ENCODE data around the gene YWHAE. TPM values are rescaled to one million over a fixed set of nuclear protein-coding genes. Genes with fewer than 3 reads are reported as not detected.

Gene YWHAE
- total RNA-seq, 1 experiment from 2014 or later = 1,282 TPM

- H3K79me1 ChIP-seq (ENCODE audit: insufficient read depth, low read depth, low read length, poor library complexity, severe bottlenecking) = peaks cover 4% of the 10 kb centered on the region
- H2AK5ac ChIP-seq (ENCODE audit: insufficient read length, low read length) = no peak overlapping the region
- H3K14ac ChIP-seq (ENCODE audit: insufficient read depth, low read length) = no peak overlapping the region
- H3K27me3 ChIP-seq (ENCODE audit: insufficient read depth, low read length) = no peaks in the 10 kb centered on the region
- H3K79me2 ChIP-seq (ENCODE audit: insufficient read depth, low read length) = peaks cover 95% of the 10 kb centered on the region
- no peak overlapping the region for H2AFZ ChIP-seq (ENCODE audit: low read length)
- no peak overlapping the region for H3K56ac ChIP-seq (ENCODE audit: insufficient read length, low read depth, low read length)
- no peak overlapping the region for H3K27ac ChIP-seq (ENCODE audit: insufficient read length, low read depth, low read length)
- H3K4ac ChIP-seq (ENCODE audit: low read depth, low read length) = no peak overlapping the region
- H3K36me3 Mint-ChIP-seq (ENCODE audit: insufficient read depth in 1 of 3, low read depth in 3 of 3) = peaks cover 2 to 26% (median 6%) of the 10 kb centered on the region in 3 experiments; a peak in 6 of 7 replicates
- no peak for DNase-seq
- no peak overlapping the region for H4K8ac ChIP-seq (replicated peaks; ENCODE audit: insufficient read length, low read depth, low read length)
- H3K4me2 ChIP-seq (ENCODE audit: insufficient read depth, insufficient read length, low read length) = no peak overlapping the region
- no peaks in the 10 kb centered on the region for H4K20me1 ChIP-seq (ENCODE audit: control insufficient read depth, insufficient read depth, insufficient read length)
- H3K9me3 Mint-ChIP-seq = no peaks in the 10 kb centered on the region
- TF ChIP-seq CTCF (conservative IDR thresholded peaks at IDR 0.05) = no peak
- no peak overlapping the region for H3K18ac ChIP-seq (ENCODE audit: insufficient read length, low read depth, low read length)
- no peak overlapping the region for H2BK12ac ChIP-seq (ENCODE audit: insufficient read length, low read depth, low read length)
- no peaks in the 10 kb centered on the region for H3K9me3 ChIP-seq (ENCODE audit: control insufficient read depth, low read depth, low read length)
- peaks cover 40 to 53% of the 10 kb centered on the region in 2 experiments for H3K4me1 Mint-ChIP-seq
- H4K91ac ChIP-seq (ENCODE audit: insufficient read length, low read depth, low read length) = no peak overlapping the region
- no CpG with 5 or more reads among the region's 10 CpGs for WGBS (ENCODE audit: extremely low coverage, insufficient read length, low lambda C conversion rate)
- H2BK120ac ChIP-seq (ENCODE audit: low read depth, low read length, poor library complexity, severe bottlenecking) = no peak overlapping the region
- no peak overlapping the region for H2BK5ac ChIP-seq (ENCODE audit: insufficient read length, low read length)
- H3K23ac ChIP-seq (ENCODE audit: insufficient read length, low read depth, low read length) = no peak overlapping the region
- H3K4me1 ChIP-seq (ENCODE audit: insufficient read depth, low read length) = no peaks in the 10 kb centered on the region; the same call in 1 of the 2 replicates
- no peak overlapping the region for H3K9ac ChIP-seq (ENCODE audit: extremely low read depth, insufficient read length, low read length)
- no peaks in the 10 kb centered on the region for H3K23me2 ChIP-seq (ENCODE audit: insufficient read length, low read depth, low read length, poor library complexity, severe bottlenecking)
- no peak overlapping the region for H2BK15ac ChIP-seq (ENCODE audit: low read depth, low read length)
- no peak overlapping the region for H3K4me3 Mint-ChIP-seq
- no peaks in the 10 kb centered on the region for H3K27me3 Mint-ChIP-seq (ENCODE audit: low read depth)
- H4K5ac ChIP-seq (ENCODE audit: insufficient read length, low read depth, low read length) = no peak overlapping the region
- peak overlapping the region in 1 of 3 experiments; percentile 48; a peak in 2 of 7 replicates for H3K27ac Mint-ChIP-seq
- H2BK20ac ChIP-seq (ENCODE audit: low read depth, low read length, poor library complexity, severe bottlenecking) = no peak overlapping the region
- H3T11ph ChIP-seq (ENCODE audit: low read length) = no peak overlapping the region
These were observed 20.1 kb downstream of the YWHAE start for GRCh38 chr17:1379930-1380313.

All from H9 (cell line).